CD8-positive, alpha-beta memory T cell (primary cell): Measurements from ENCODE around the gene SRGN. TPM values are rescaled to one million over a fixed set of nuclear protein-coding genes. Genes with fewer than 3 reads are reported as not detected.

Experiments used
- CTCF ChIA-PET: fragments of 350-600 bp; sonication (Branson Sonifier 250); formaldehyde crosslinking; loops from one replicate; lab custom pipeline; 2021; ENCODE audit warnings: antibody characterized with exemption; lab: Charles Lee
- POLR2A ChIA-PET: fragments of 350-600 bp; sonication (Branson Sonifier 250); formaldehyde crosslinking; loops from one replicate; lab custom pipeline; 2021; ENCODE audit warnings: antibody characterized with exemption; lab: Charles Lee
- DNase-seq, 5 donors: peaks; one replicate each; pipeline versions ENCODE4 v3.0.0 to v3.0.0-alpha.2; 2020 to 2022; ENCODE audit warnings: mixed read lengths in 1 of 5
- H3K27ac ChIP-seq: one replicate; pipeline ENCODE4 v1.7.0; 2013; ENCODE audit warnings: low read depth, mild to moderate bottlenecking, low read length, moderate library complexity
- H3K27me3 ChIP-seq: 2 replicates; pipeline ENCODE4 v1.7.0; 2013; ENCODE audit warnings: low read length, mild to moderate bottlenecking; ENCODE audit not compliant: insufficient read depth, poor library complexity, severe bottlenecking
- H3K36me3 ChIP-seq: 2 replicates; pipeline ENCODE4 v1.7.0; 2013; ENCODE audit warnings: mild to moderate bottlenecking, low read length, moderate library complexity; ENCODE audit not compliant: insufficient read depth
- H3K4me1 ChIP-seq: 2 replicates; pipeline ENCODE4 v1.7.0; 2013; ENCODE audit warnings: mild to moderate bottlenecking, low read length, moderate library complexity; ENCODE audit not compliant: insufficient read depth
- H3K4me3 ChIP-seq: 2 replicates; pipeline ENCODE4 v1.7.0; 2013; ENCODE audit warnings: mild to moderate bottlenecking, low read length
- H3K9me3 ChIP-seq: 2 replicates; pipeline ENCODE4 v1.7.0; 2013; ENCODE audit warnings: mild to moderate bottlenecking, low read length
- H3K27ac Mint-ChIP-seq, 8 donors: one replicate each; pipeline ENCODE4 v1.8.0; 2020 to 2021; ENCODE audit warnings: mixed read lengths in 8 of 8, mild to moderate bottlenecking in 6 of 8, inconsistent platforms in 3 of 8, moderate library complexity in 3 of 8
- H3K27me3 Mint-ChIP-seq, 2 donors: one replicate each; pipeline ENCODE4 v1.8.0; 2020 to 2021; ENCODE audit warnings: mixed read lengths in 2 of 2, mild to moderate bottlenecking in 1 of 2, moderate library complexity in 1 of 2
- H3K36me3 Mint-ChIP-seq, 3 donors: one replicate each; pipeline ENCODE4 v1.8.0; 2020 to 2021; ENCODE audit warnings: mixed read lengths in 3 of 3, inconsistent platforms in 1 of 3, mild to moderate bottlenecking in 1 of 3
- H3K4me1 Mint-ChIP-seq, 3 donors: one replicate each; pipeline ENCODE4 v1.8.0; 2020 to 2021; ENCODE audit warnings: mixed read lengths in 3 of 3, inconsistent platforms in 1 of 3, mild to moderate bottlenecking in 1 of 3
- H3K4me3 Mint-ChIP-seq, 7 donors: one replicate each; pipeline ENCODE4 v1.8.0; 2020 to 2021; ENCODE audit warnings: mixed read lengths in 7 of 7, mild to moderate bottlenecking in 6 of 7, moderate library complexity in 4 of 7, inconsistent platforms in 2 of 7
- H3K9me3 Mint-ChIP-seq, 5 donors: one replicate each; pipeline ENCODE4 v1.8.0; 2020 to 2022; ENCODE audit warnings: mixed read lengths in 5 of 5, mild to moderate bottlenecking in 3 of 5, moderate library complexity in 2 of 5, inconsistent platforms in 1 of 5
- polyA plus RNA-seq: library from polyadenylated mRNA; unstranded; fragments of 300-500 nt; fragmentation: Illumina TruSeq; gene quantifications from one replicate; pipeline ENCODE4 v1.2.3, GENCODE V29; 2021
- total RNA-seq, 2 experiments: library from RNA; stranded (reverse); gene quantifications; one replicate each; pipeline ENCODE4 v1.2.3, GENCODE V29; 2021

The SRGN gene
- total and polyA plus RNA-seq, 3 experiments from 2014 or later: 274 to 662 (median 659) TPM

DNA sequence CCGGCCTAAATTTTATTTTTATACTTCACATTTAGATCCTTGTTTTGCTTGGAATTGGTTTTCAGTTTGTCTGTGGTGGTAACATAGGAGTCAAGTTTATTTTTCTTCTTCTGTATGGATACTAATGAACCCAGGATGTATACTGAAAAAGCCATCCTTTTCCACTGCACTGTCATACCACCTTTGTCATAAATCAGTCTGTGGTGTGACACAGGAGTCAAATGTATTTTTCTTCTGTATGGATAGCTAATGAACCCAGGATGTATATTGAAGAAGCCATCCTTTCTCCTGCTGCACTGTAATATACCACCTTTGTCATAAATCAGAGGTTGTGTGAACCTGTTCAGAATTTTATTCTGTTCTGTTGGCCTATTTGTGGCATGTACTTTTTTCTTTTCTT, 57.4 kb downstream of the SRGN start:
- H3K4me1 Mint-ChIP-seq: peaks cover 40 to 66% (median 62%) of the 10 kb centered on the region in 3 donors
- POLR2A ChIA-PET: no interaction called here
- H3K36me3 Mint-ChIP-seq: peaks cover 0 to 33% (median 2%) of the 10 kb centered on the region in 3 donors
- H3K27ac ChIP-seq: no peak overlapping the region
- peaks cover 6% of the 10 kb centered on the region for H3K4me1 ChIP-seq
- H3K27ac Mint-ChIP-seq: peak overlapping the region in 3 of 8 donors; percentile 12 to 52 (median 47)
- no peak overlapping the region for H3K4me3 Mint-ChIP-seq
- CTCF ChIA-PET: no interaction called here
- H3K27me3 ChIP-seq: no peaks in the 10 kb centered on the region
- H3K4me3 ChIP-seq: no peak overlapping the region
- peaks cover 8% of the 10 kb centered on the region for H3K36me3 ChIP-seq
- no peaks in the 10 kb centered on the region for H3K9me3 Mint-ChIP-seq
- H3K27me3 Mint-ChIP-seq: no peaks in the 10 kb centered on the region
- no peak for DNase-seq
- no peaks in the 10 kb centered on the region for H3K9me3 ChIP-seq

- H3K27ac Mint-ChIP-seq: peak overlapping the region in 2 of 8 donors; percentile 12 to 41
- Histone ChIP-seq H3K27ac (no peak overlapping the region), H3K27me3 (no peaks in the 10 kb centered on the region), H3K9me3 (no peaks in the 10 kb centered on the region), H3K4me3 (no peak overlapping the region), H3K36me3 (peaks cover 5% of the 10 kb centered on the region), H3K4me1 (peaks cover 6% of the 10 kb centered on the region)
- H3K4me3 Mint-ChIP-seq: no peak overlapping the region
- CTCF ChIA-PET: no interaction called here
- H3K9me3 Mint-ChIP-seq: no peaks in the 10 kb centered on the region
- no peaks in the 10 kb centered on the region for H3K27me3 Mint-ChIP-seq
- no peak for DNase-seq
- peaks cover 38 to 66% (median 58%) of the 10 kb centered on the region in 3 donors for H3K4me1 Mint-ChIP-seq
- POLR2A ChIA-PET: no interaction called here
- peaks cover 0 to 36% (median 2%) of the 10 kb centered on the region in 3 donors for H3K36me3 Mint-ChIP-seq
Observed at GRCh38 chr10:69145864-69146263, 58.0 kb downstream of the SRGN start.

DNA sequence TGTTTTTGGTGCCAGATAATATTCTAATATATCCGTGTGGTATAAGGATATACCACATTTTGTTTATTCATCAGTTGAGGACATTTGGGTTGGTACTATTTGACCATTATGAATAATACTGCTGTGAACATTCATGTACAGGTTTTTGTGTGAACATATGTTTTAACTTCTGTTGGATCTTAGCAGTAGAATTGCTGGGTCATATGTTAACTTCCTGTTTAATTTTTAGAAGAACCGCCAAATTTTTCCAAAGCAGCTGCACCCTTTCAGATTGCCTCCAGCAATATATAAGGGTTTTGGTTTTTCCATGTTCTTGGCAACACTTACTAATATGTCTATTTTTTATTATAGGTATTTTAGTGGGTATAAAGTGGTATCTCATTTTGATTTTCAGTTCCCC, 58.9 kb downstream of the SRGN start:
- DNase-seq: no peak
- Histone ChIP-seq H3K4me3 (no peak overlapping the region), H3K9me3 (no peaks in the 10 kb centered on the region), H3K4me1 (peaks cover 6% of the 10 kb centered on the region), H3K27ac (no peak overlapping the region), H3K36me3 (no peaks in the 10 kb centered on the region), H3K27me3 (no peaks in the 10 kb centered on the region)
- no peaks in the 10 kb centered on the region for H3K27me3 Mint-ChIP-seq
- ChIA-PET POLR2A (no interaction called here), CTCF (no interaction called here)
- no peaks in the 10 kb centered on the region for H3K9me3 Mint-ChIP-seq
- H3K4me3 Mint-ChIP-seq: no peak overlapping the region
- H3K4me1 Mint-ChIP-seq: peaks cover 33 to 60% (median 53%) of the 10 kb centered on the region in 3 donors
- peaks cover 0 to 30% (median 2%) of the 10 kb centered on the region in 3 donors for H3K36me3 Mint-ChIP-seq
- H3K27ac Mint-ChIP-seq: no peak overlapping the region

DNA sequence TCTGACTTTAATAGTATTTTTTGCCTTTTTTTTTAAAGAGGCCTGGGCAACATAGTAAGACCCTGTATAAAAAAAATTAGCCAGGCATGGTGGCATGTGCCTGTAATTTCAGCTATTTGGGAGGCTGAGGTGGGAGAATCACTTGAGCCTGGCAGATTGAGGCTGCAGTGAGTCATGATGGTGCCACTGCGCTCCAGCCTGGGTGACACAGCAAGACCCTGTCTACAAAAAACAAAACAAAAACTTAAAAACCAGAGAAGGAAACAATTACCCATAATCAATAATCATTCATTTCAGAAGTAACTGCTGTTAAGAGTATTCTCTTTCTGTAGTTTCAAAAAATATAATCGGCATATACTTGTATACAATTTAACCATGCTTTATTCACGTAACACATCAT, 64.1 kb downstream of the SRGN start:
- DNase-seq: no peak
- H3K27ac Mint-ChIP-seq: peak overlapping the region in 3 of 8 donors; percentile 40 to 66 (median 51)
- no peaks in the 10 kb centered on the region for H3K27me3 ChIP-seq
- no peak overlapping the region for H3K4me3 Mint-ChIP-seq
- peaks cover 5% of the 10 kb centered on the region for H3K36me3 ChIP-seq
- H3K4me1 Mint-ChIP-seq: peaks cover 18 to 38% (median 21%) of the 10 kb centered on the region in 3 donors
- POLR2A ChIA-PET: no interaction called here
- no peaks in the 10 kb centered on the region for H3K9me3 Mint-ChIP-seq
- H3K27me3 Mint-ChIP-seq: no peaks in the 10 kb centered on the region
- H3K27ac ChIP-seq: no peak overlapping the region
- no peaks in the 10 kb centered on the region for H3K9me3 ChIP-seq
- H3K4me1 ChIP-seq: no peaks in the 10 kb centered on the region
- H3K36me3 Mint-ChIP-seq: peaks cover 0 to 28% (median 0%) of the 10 kb centered on the region in 3 donors
- H3K4me3 ChIP-seq: no peak overlapping the region
- CTCF ChIA-PET: no interaction called here

DNA sequence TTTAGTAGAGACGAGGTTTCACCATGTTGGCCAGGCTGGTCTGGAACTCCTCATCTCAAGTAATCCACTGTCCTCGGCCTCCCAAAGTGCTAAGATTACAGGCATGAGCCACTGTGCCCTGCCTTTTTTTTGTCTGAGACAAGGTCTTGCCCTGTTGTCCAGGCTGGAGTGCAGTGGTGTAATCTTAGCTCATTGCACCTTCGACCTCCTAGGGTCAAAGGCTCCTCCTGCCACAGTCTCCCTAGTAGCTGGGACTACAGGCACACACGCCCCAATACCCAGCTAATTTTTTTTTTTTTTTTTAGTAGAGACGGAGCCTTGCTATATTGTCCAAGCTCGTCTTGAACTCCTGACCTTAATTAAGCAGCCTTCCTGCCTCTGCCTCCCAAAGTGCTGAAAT, 65.3 kb downstream of the SRGN start:
- Histone ChIP-seq H3K27me3 (no peaks in the 10 kb centered on the region), H3K36me3 (peaks cover 6% of the 10 kb centered on the region), H3K4me3 (no peak overlapping the region), H3K9me3 (no peaks in the 10 kb centered on the region), H3K4me1 (no peaks in the 10 kb centered on the region), H3K27ac (no peak overlapping the region)
- ChIA-PET CTCF (no interaction called here), POLR2A (no interaction called here)
- H3K9me3 Mint-ChIP-seq: no peaks in the 10 kb centered on the region
- peaks cover 0 to 38% (median under 1%) of the 10 kb centered on the region in 3 donors for H3K36me3 Mint-ChIP-seq
- DNase-seq: no peak
- H3K27me3 Mint-ChIP-seq: no peaks in the 10 kb centered on the region
- peaks cover 14 to 31% (median 15%) of the 10 kb centered on the region in 3 donors for H3K4me1 Mint-ChIP-seq
- H3K27ac Mint-ChIP-seq: no peak overlapping the region
- H3K4me3 Mint-ChIP-seq: no peak overlapping the region

Other genes starting within 250 kb of the SRGN start
- gene DDX50, start 186.8 kb upstream of the SRGN start, total RNA-seq: 10 to 100 TPM; 49.9 to 50.1 TPM
- gene DDX50, start 186.8 kb upstream of the SRGN start, polyA plus RNA-seq: 36.9 TPM
- gene DDX21, start 131.9 kb upstream of the SRGN start, total RNA-seq: 100 to 1,000 TPM; 275 to 286 TPM
- 23.1 TPM for gene DDX21, start 131.9 kb upstream of the SRGN start, polyA plus RNA-seq
- gene KIFBP, start 99.3 kb upstream of the SRGN start, total RNA-seq: 10 to 100 TPM; 19.3 to 21.0 TPM
- gene KIFBP, start 99.3 kb upstream of the SRGN start, polyA plus RNA-seq: 5.2 TPM
- gene VPS26A, start 36.1 kb downstream of the SRGN start, total RNA-seq: 10 to 100 TPM; 44.8 to 46.7 TPM
- gene VPS26A, start 36.1 kb downstream of the SRGN start, polyA plus RNA-seq: 38.6 TPM
- gene SUPV3L1, start 92.1 kb downstream of the SRGN start, total RNA-seq: 10 to 100 TPM; 50.0 to 51.0 TPM
- gene SUPV3L1, start 92.1 kb downstream of the SRGN start, polyA plus RNA-seq: 25.1 TPM
- under 1 TPM in 1 of 2 experiments, not detected in 1; 0.15 TPM for gene HKDC1, start 132.2 kb downstream of the SRGN start, total RNA-seq
- gene HKDC1, start 132.2 kb downstream of the SRGN start, polyA plus RNA-seq: 3.0 TPM
- 100 to 1,000 TPM; 151 to 153 TPM for gene HK1, start 190.4 kb downstream of the SRGN start, total RNA-seq
- 144 TPM for gene HK1, start 190.4 kb downstream of the SRGN start, polyA plus RNA-seq